ENCODE results near the gene LTO1.
A peak's percentile ranks its signal among the peaks of the same experiment; 100 is the strongest.

The LTO1 gene

GRCh38 chr11:69716891-69717747, 42.0 kb upstream of the LTO1 start:
- no peak overlapping the region for H3K27ac ChIP-seq

GRCh38 chr11:69716099-69716498, 40.9 kb upstream of the LTO1 start:
- DNase-seq = no peak
- TF ChIP-seq CTCF (IDR thresholded peaks at IDR 0.05; ENCODE audit: low read depth, low read length) = no peak
- H3K4me3 ChIP-seq (ENCODE audit: low read depth, low read length) = no peak overlapping the region
- no peaks in the 10 kb centered on the region for H3K27me3 ChIP-seq (ENCODE audit: insufficient read depth, low read depth, severe bottlenecking)
- H3K36me3 ChIP-seq = no peaks in the 10 kb centered on the region
- H3K27ac ChIP-seq = no peak overlapping the region
- no peaks in the 10 kb centered on the region for H3K9me3 ChIP-seq (ENCODE audit: severe bottlenecking)

More at GRCh38 chr11:69716891-69717747, 42.0 kb upstream of the LTO1 start:
- no peak for TF ChIP-seq CTCF (IDR thresholded peaks at IDR 0.05; ENCODE audit: low read depth, low read length)
- H3K27me3 ChIP-seq (ENCODE audit: insufficient read depth, low read depth, severe bottlenecking) = no peaks in the 10 kb centered on the region
- no peaks in the 10 kb centered on the region for H3K36me3 ChIP-seq
- no peak for DNase-seq
- no peak overlapping the region for H3K4me3 ChIP-seq (ENCODE audit: low read depth, low read length)
- no peaks in the 10 kb centered on the region for H3K9me3 ChIP-seq (ENCODE audit: severe bottlenecking)

GRCh38 chr11:69715446-69715845, 40.3 kb upstream of the LTO1 start:
- Histone ChIP-seq H3K36me3 (no peaks in the 10 kb centered on the region), H3K27ac (no peak overlapping the region), H3K4me3 (ENCODE audit: low read depth, low read length) (no peak overlapping the region), H3K27me3 (ENCODE audit: insufficient read depth, low read depth, severe bottlenecking) (no peaks in the 10 kb centered on the region), H3K9me3 (ENCODE audit: severe bottlenecking) (no peaks in the 10 kb centered on the region)
- no peak for TF ChIP-seq CTCF (IDR thresholded peaks at IDR 0.05; ENCODE audit: low read depth, low read length)
- DNase-seq = no peak

- Histone ChIP-seq H3K27me3 (ENCODE audit: insufficient read depth, low read depth, severe bottlenecking) (no peaks in the 10 kb centered on the region), H3K36me3 (no peaks in the 10 kb centered on the region), H3K27ac (no peak overlapping the region), H3K9me3 (ENCODE audit: severe bottlenecking) (no peaks in the 10 kb centered on the region), H3K4me3 (ENCODE audit: low read depth, low read length) (no peak overlapping the region)
- TF ChIP-seq CTCF (IDR thresholded peaks at IDR 0.05; ENCODE audit: low read depth, low read length) = no peak
- DNase-seq = no peak
Measured at GRCh38 chr11:69711822-69712801, 37.0 kb upstream of the LTO1 start.

- H3K27me3 ChIP-seq (ENCODE audit: insufficient read depth, low read depth, severe bottlenecking) = no peaks in the 10 kb centered on the region
- DNase-seq = peak; percentile 52
- H3K36me3 ChIP-seq = no peaks in the 10 kb centered on the region
- H3K27ac ChIP-seq = no peak overlapping the region
- no peaks in the 10 kb centered on the region for H3K9me3 ChIP-seq (ENCODE audit: severe bottlenecking)
- TF ChIP-seq CTCF (IDR thresholded peaks at IDR 0.05; ENCODE audit: low read depth, low read length) = peak; percentile 39; the same call in 1 of the 2 replicates
- no peak overlapping the region for H3K4me3 ChIP-seq (ENCODE audit: low read depth, low read length)
Measured at GRCh38 chr11:69708736-69709401, 33.7 kb upstream of the LTO1 start.

All from WERI-Rb-1 (cell line).